ENCODE data around the gene SFXN2. TPM values are rescaled to one million over a fixed set of nuclear protein-coding genes. Genes with fewer than 3 reads are reported as not detected.

The SFXN2 gene
- total RNA-seq, 1 experiment from 2014 or later: 12.9 TPM

- DNase-seq (ENCODE audit: unreplicated experiment): no peak
- no peak overlapping the region for H3K27ac Mint-ChIP-seq (ENCODE audit: low read depth, unreplicated experiment)
- H3K4me1 Mint-ChIP-seq (ENCODE audit: insufficient read depth, unreplicated experiment): peaks cover 8% of the 10 kb centered on the region
- intact Hi-C loops (cut with micrococcal nuclease): loop anchor here (5.0 kb wide), 1 partner anchor 37 kb away; the partner anchor contains the start of genes ARL3 and SFXN2
- CTCF ChIA-PET: interaction anchor here (0.6 to 1.2 kb wide), 2 partner anchors 38 to 158 kb away, joined by 3 to 7 read pairs; no protein-coding TSS in a partner anchor
- H3K36me3 Mint-ChIP-seq (ENCODE audit: insufficient read depth, unreplicated experiment): peaks cover 5% of the 10 kb centered on the region
- H3K9me3 Mint-ChIP-seq (ENCODE audit: unreplicated experiment): no peaks in the 10 kb centered on the region
- no peaks in the 10 kb centered on the region for H3K27me3 Mint-ChIP-seq (ENCODE audit: insufficient read depth, unreplicated experiment)
- no peak overlapping the region for H3K4me3 Mint-ChIP-seq (ENCODE audit: unreplicated experiment)
- POLR2A ChIA-PET: interaction anchor here (0.5 to 3.1 kb wide), 8 partner anchors 9 to 824 kb away, joined by 3 to 18 read pairs (median 4); partner anchors contain the start of genes ARL3 and SFXN2
- no peak for TF ChIP-seq CTCF (IDR thresholded peaks at IDR 0.05; ENCODE audit: unreplicated experiment)
- no TSS peak for BruUV-seq (replicated peaks)
These were observed 39.3 kb upstream of the SFXN2 start for GRCh38 chr10:102675011-102675665.

- no peaks in the 10 kb centered on the region for H3K9me3 Mint-ChIP-seq (ENCODE audit: unreplicated experiment)
- peaks cover 8% of the 10 kb centered on the region for H3K4me1 Mint-ChIP-seq (ENCODE audit: insufficient read depth, unreplicated experiment)
- no peak for DNase-seq (ENCODE audit: unreplicated experiment)
- POLR2A ChIA-PET: interaction anchor here (0.7 to 3.1 kb wide), 6 partner anchors 9 to 496 kb away, joined by 3 to 18 read pairs (median 4); partner anchors contain the start of genes ARL3 and SFXN2
- CTCF ChIA-PET: interaction anchor here (1.2 kb wide), 1 partner anchor 38 kb away, joined by 7 read pairs; no protein-coding TSS in a partner anchor
- TF ChIP-seq CTCF (IDR thresholded peaks at IDR 0.05; ENCODE audit: unreplicated experiment): no peak
- H3K4me3 Mint-ChIP-seq (ENCODE audit: unreplicated experiment): no peak overlapping the region
- intact Hi-C loops (cut with micrococcal nuclease): loop anchor here (5.0 kb wide), 1 partner anchor 36 kb away; the partner anchor contains the start of genes ARL3 and SFXN2
- no peaks in the 10 kb centered on the region for H3K27me3 Mint-ChIP-seq (ENCODE audit: insufficient read depth, unreplicated experiment)
- no TSS peak for BruUV-seq (replicated peaks)
- no peak overlapping the region for H3K27ac Mint-ChIP-seq (ENCODE audit: low read depth, unreplicated experiment)
- peaks cover 5% of the 10 kb centered on the region for H3K36me3 Mint-ChIP-seq (ENCODE audit: insufficient read depth, unreplicated experiment)
These were observed 38.5 kb upstream of the SFXN2 start for GRCh38 chr10:102675666-102676533.

- intact Hi-C loops (cut with micrococcal nuclease): loop anchor here (5.0 kb wide), 1 partner anchor 36 kb away; the partner anchor contains the start of genes ARL3 and SFXN2
- H3K27me3 Mint-ChIP-seq (ENCODE audit: insufficient read depth, unreplicated experiment): no peaks in the 10 kb centered on the region
- CTCF ChIA-PET: interaction anchor here (0.6 to 3.1 kb wide), 3 partner anchors 11 to 23 kb away, joined by 3 to 14 read pairs (median 6); no protein-coding TSS in a partner anchor
- H3K4me1 Mint-ChIP-seq (ENCODE audit: insufficient read depth, unreplicated experiment): peaks cover 8% of the 10 kb centered on the region
- peaks cover 12% of the 10 kb centered on the region for H3K36me3 Mint-ChIP-seq (ENCODE audit: insufficient read depth, unreplicated experiment)
- H3K4me3 Mint-ChIP-seq (ENCODE audit: unreplicated experiment): no peak overlapping the region
- POLR2A ChIA-PET: interaction anchor here (0.7 to 3.1 kb wide), 4 partner anchors 30 to 496 kb away, joined by 4 to 18 read pairs (median 10); partner anchors contain the start of genes ARL3 and SFXN2
- no peak for DNase-seq (ENCODE audit: unreplicated experiment)
- BruUV-seq (replicated peaks): no TSS peak
- no peak overlapping the region for H3K27ac Mint-ChIP-seq (ENCODE audit: low read depth, unreplicated experiment)
- H3K9me3 Mint-ChIP-seq (ENCODE audit: unreplicated experiment): no peaks in the 10 kb centered on the region
- no peak for TF ChIP-seq CTCF (IDR thresholded peaks at IDR 0.05; ENCODE audit: unreplicated experiment)
These were observed 37.7 kb upstream of the SFXN2 start for GRCh38 chr10:102676534-102677315.
